Keratinocyte (primary cell): ENCODE measurements around the gene SNAPC1. TPM values are rescaled to one million over a fixed set of nuclear protein-coding genes. Genes with fewer than 3 reads are reported as not detected.

ENCODE experiments used
- DNase-seq: peaks from one replicate; pipeline ENCODE4 v3.0.0-alpha.2; 2011; ENCODE audit warnings: low read depth, missing footprints, low spot score
- FAIRE-seq: peaks from 2 replicates; lab custom pipeline; 2011; peaks lifted over from hg19 to GRCh38; lab: Jason Lieb, UNC
- H2AFZ ChIP-seq: 2 replicates; pipeline ENCODE4 v1.6.0; 2012; ENCODE audit warnings: low read length, control low read depth, inconsistent platforms; ENCODE audit not compliant: control insufficient read depth
- H3K27ac ChIP-seq: 2 replicates; pipeline ENCODE4 v1.5.1; 2011; ENCODE audit warnings: low read length; ENCODE audit not compliant: control insufficient read depth, insufficient read depth
- H3K27me3 ChIP-seq: 3 replicates; pipeline ENCODE4 v1.6.0; 2011; ENCODE audit warnings: low read length; ENCODE audit not compliant: control insufficient read depth, insufficient read depth; ENCODE audit errors: extremely low read depth
- H3K36me3 ChIP-seq, 2 experiments: 2 replicates in 1 of 2; 3 replicates in 1 of 2; pipeline ENCODE4 v1.5.1; 2011; ENCODE audit warnings: low read length in 2 of 2, mild to moderate bottlenecking in 1 of 2; ENCODE audit not compliant: control insufficient read depth in 2 of 2, insufficient read depth in 2 of 2; ENCODE audit errors: extremely low read depth in 1 of 2
- H3K4me1 ChIP-seq: 3 replicates; pipeline ENCODE4 v1.5.1; 2011; ENCODE audit warnings: low read length; ENCODE audit not compliant: control insufficient read depth, insufficient read depth; ENCODE audit errors: extremely low read depth
- H3K4me2 ChIP-seq: 3 replicates; pipeline ENCODE4 v1.6.0; 2011; ENCODE audit warnings: low read depth, low read length; ENCODE audit not compliant: control insufficient read depth, insufficient read depth; ENCODE audit errors: extremely low read depth
- H3K4me3 ChIP-seq, 3 experiments: fragments of 200-600 bp in 1 of 3; sonication (generic) in 1 of 3; 2 replicates in 2 of 3; 3 replicates in 1 of 3; pipeline ENCODE4 v1.5.1; 2011 to 2016; ENCODE audit warnings: low read length in 3 of 3, mild to moderate bottlenecking in 3 of 3, control low read depth in 2 of 3, inconsistent platforms in 1 of 3, low read depth in 1 of 3, mixed read lengths in 1 of 3, mixed run types in 1 of 3, moderate library complexity in 1 of 3; ENCODE audit not compliant: control insufficient read depth in 2 of 3, insufficient read depth in 2 of 3; ENCODE audit errors: extremely low read depth in 1 of 3
- H3K79me2 ChIP-seq: 2 replicates; pipeline ENCODE4 v1.6.0; 2012; ENCODE audit warnings: low read length; ENCODE audit not compliant: control insufficient read depth, insufficient read depth
- H3K9ac ChIP-seq: 3 replicates; pipeline ENCODE4 v1.6.0; 2011; ENCODE audit warnings: low read length; ENCODE audit not compliant: control insufficient read depth, insufficient read depth; ENCODE audit errors: extremely low read depth
- H3K9me1 ChIP-seq: 3 replicates; pipeline ENCODE4 v1.6.0; 2011; ENCODE audit warnings: low read length; ENCODE audit not compliant: control insufficient read depth, insufficient read depth; ENCODE audit errors: extremely low read depth
- H3K9me3 ChIP-seq: 2 replicates; pipeline ENCODE4 v1.5.1; 2012; ENCODE audit warnings: low read depth, low read length; ENCODE audit not compliant: control insufficient read depth
- H4K20me1 ChIP-seq: 3 replicates; pipeline ENCODE4 v1.6.0; 2011; ENCODE audit warnings: low read length; ENCODE audit not compliant: control insufficient read depth, insufficient read depth; ENCODE audit errors: extremely low read depth
- EZH2 ChIP-seq: IDR thresholded peaks from one replicate; pipeline ENCODE4 v1.6.1; 2012; ENCODE audit warnings: inconsistent platforms, mild to moderate bottlenecking, low read length, moderate library complexity
- dilution Hi-C: fragments of 300-500 bp; cut with MboI; formaldehyde crosslinking; loops from one replicate; pipeline ENCODE4 v1.7.0; 2020; ENCODE audit warnings: low sequenced_read_pairs; ENCODE audit not compliant: extremely low pct_ligation_motif_present
- polyA plus RNA-seq, 5 experiments: library from polyadenylated mRNA; depleted of rRNA in 3 of 5; stranded (reverse) in 3 of 5; stranded (forward) in 1 of 5; unstranded in 1 of 5; fragments of >200 nt; gene quantifications; 1 replicate in 1 of 5; 2 replicates in 3 of 5; 3 replicates in 1 of 5; pipeline versions ENCODE4 v1.2.1 to v1.2.3, GENCODE V29; 2011 to 2012; ENCODE audit warnings: missing spikeins in 2 of 5, low read depth in 1 of 5, low replicate concordance in 1 of 5
- TF ChIP-seq, protein P1 (sequence below), 3 experiments: IDR thresholded peaks in 1 of 3; conservative IDR thresholded peaks in 1 of 3; optimal IDR thresholded peaks in 1 of 3; 2 replicates in 2 of 3; 3 replicates in 1 of 3; pipeline versions ENCODE3 to v1.5.1; 2011; ENCODE audit warnings: low read length in 3 of 3, mild to moderate bottlenecking in 3 of 3, moderate library complexity in 2 of 3, control low read depth in 1 of 3, inconsistent platforms in 1 of 3; ENCODE audit not compliant: insufficient read depth in 2 of 3; ENCODE audit errors: extremely low read depth in 1 of 3

Gene SNAPC1
- polyA plus RNA-seq, 1 donor (not counting 4 experiments of a cell fraction or from before 2014, with no cell fraction given): 17.7 TPM

DNA sequence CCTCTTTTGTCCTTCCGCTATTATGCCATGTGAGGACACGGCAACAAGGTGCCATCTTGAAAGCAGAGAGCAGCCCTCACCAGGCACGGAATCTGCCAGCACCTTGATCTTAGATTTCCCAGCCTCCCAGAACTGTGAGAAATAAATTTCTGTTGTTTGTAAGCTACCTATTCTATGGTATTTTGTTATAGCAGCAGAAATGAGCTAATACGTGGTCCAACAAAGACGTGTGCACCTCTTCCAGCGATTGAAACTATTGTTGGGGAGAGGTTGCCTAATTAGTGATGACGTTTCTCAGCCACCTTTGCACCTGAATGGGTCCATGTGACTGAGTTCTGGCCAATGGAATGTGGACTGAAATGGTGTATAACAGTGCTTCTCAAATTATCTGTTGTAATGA is 2.3 kb upstream of the SNAPC1 start:
- H3K9me1 ChIP-seq: no peaks in the 10 kb centered on the region
- H3K4me2 ChIP-seq: no peak overlapping the region
- TF ChIP-seq, protein P1, sequence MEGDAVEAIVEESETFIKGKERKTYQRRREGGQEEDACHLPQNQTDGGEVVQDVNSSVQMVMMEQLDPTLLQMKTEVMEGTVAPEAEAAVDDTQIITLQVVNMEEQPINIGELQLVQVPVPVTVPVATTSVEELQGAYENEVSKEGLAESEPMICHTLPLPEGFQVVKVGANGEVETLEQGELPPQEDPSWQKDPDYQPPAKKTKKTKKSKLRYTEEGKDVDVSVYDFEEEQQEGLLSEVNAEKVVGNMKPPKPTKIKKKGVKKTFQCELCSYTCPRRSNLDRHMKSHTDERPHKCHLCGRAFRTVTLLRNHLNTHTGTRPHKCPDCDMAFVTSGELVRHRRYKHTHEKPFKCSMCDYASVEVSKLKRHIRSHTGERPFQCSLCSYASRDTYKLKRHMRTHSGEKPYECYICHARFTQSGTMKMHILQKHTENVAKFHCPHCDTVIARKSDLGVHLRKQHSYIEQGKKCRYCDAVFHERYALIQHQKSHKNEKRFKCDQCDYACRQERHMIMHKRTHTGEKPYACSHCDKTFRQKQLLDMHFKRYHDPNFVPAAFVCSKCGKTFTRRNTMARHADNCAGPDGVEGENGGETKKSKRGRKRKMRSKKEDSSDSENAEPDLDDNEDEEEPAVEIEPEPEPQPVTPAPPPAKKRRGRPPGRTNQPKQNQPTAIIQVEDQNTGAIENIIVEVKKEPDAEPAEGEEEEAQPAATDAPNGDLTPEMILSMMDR (optimal IDR thresholded peaks at IDR 0.05 in 1 of 3, IDR thresholded peaks at IDR 0.05 in 1 of 3, conservative IDR thresholded peaks at IDR 0.05 in 1 of 3; ENCODE audit: extremely low read depth in 1 of 3, insufficient read depth in 2 of 3, low read length in 3 of 3): no peak
- no peak for TF ChIP-seq EZH2
- H3K27me3 ChIP-seq: no peaks in the 10 kb centered on the region
- DNase-seq (no peak), FAIRE-seq (no peak)
- no peaks in the 10 kb centered on the region for H4K20me1 ChIP-seq
- no peak overlapping the region for H3K4me3 ChIP-seq
- H3K27ac ChIP-seq: no peak overlapping the region
- no peak overlapping the region for H2AFZ ChIP-seq
- H3K36me3 ChIP-seq: no peaks in the 10 kb centered on the region
- peaks cover 6% of the 10 kb centered on the region for H3K4me1 ChIP-seq
- H3K9me3 ChIP-seq: peaks cover 2% of the 10 kb centered on the region
- no peak overlapping the region for H3K9ac ChIP-seq
- peaks cover 25% of the 10 kb centered on the region for H3K79me2 ChIP-seq
- dilution Hi-C loops: no loop called here

DNA sequence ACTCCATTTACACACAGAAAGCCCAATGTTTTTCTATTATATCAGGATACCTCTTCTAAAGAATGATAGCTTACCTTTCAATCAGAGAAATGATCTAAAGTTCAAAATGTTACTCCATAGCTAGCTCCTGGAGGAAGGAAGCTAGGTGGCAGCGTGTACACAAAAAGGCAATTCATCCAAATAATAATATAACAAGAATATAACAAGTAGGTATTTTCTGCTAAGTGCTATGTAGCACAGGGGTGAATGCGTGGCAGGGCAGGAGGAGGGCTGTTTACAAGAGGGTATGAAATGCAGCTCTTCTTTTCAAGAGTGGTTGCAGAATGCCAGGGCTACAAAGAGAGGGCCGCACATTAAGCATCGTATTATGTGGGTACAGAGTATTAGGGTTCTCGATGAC is 663 bp upstream of the SNAPC1 start:
- TF ChIP-seq EZH2: no peak
- TF ChIP-seq, protein P1 (optimal IDR thresholded peaks at IDR 0.05 in 1 of 3, IDR thresholded peaks at IDR 0.05 in 1 of 3, conservative IDR thresholded peaks at IDR 0.05 in 1 of 3; ENCODE audit: extremely low read depth in 1 of 3, insufficient read depth in 2 of 3, low read length in 3 of 3): no peak
- dilution Hi-C loops: no loop called here
- Histone ChIP-seq H3K27ac (peak overlapping the region; percentile 86), H4K20me1 (no peaks in the 10 kb centered on the region), H3K36me3 (no peaks in the 10 kb centered on the region), H3K9me3 (no peaks in the 10 kb centered on the region), H3K4me2 (peak overlapping the region; percentile 92), H3K79me2 (peaks cover 38% of the 10 kb centered on the region), H3K27me3 (no peaks in the 10 kb centered on the region), H3K4me3 (peak overlapping the region; percentile 71 to 87 (median 72)), H3K4me1 (peaks cover 18% of the 10 kb centered on the region), H2AFZ (peak overlapping the region; percentile 96), H3K9me1 (no peaks in the 10 kb centered on the region), H3K9ac (peak overlapping the region; percentile 91)
- DNase-seq (no peak), FAIRE-seq (no peak)
